ENCODE data around the gene PPM1L.

PPM1L gene

DNA sequence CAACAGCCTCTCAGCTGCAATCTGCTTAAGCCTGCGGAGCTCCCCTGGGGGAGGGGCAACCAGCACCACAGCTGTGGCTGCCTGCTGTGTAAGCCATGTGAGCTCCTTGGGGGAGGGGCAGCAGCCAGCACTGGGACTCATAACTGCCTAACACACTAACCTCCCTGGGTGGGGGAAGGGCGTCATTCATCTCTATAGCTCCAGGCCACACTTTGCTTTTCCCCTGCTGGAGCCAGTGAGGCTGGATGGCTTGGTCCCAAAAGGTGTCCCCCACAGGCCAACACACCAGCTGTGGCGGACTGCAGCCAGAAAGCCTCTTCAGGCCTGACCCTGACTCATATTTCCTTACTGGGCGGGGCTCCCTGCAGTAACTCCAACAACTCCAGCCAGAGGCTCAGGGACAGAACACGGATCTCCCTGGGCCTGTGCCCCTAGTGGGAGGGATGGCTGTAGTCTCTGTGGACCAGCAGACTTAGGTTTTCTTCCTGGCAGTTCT, 129.8 kb downstream of the PPM1L start:
- DNase-seq (ENCODE audit: insufficient read length, low spot score) (no peak), FAIRE-seq (no peak)
- TF ChIP-seq, protein P1, sequence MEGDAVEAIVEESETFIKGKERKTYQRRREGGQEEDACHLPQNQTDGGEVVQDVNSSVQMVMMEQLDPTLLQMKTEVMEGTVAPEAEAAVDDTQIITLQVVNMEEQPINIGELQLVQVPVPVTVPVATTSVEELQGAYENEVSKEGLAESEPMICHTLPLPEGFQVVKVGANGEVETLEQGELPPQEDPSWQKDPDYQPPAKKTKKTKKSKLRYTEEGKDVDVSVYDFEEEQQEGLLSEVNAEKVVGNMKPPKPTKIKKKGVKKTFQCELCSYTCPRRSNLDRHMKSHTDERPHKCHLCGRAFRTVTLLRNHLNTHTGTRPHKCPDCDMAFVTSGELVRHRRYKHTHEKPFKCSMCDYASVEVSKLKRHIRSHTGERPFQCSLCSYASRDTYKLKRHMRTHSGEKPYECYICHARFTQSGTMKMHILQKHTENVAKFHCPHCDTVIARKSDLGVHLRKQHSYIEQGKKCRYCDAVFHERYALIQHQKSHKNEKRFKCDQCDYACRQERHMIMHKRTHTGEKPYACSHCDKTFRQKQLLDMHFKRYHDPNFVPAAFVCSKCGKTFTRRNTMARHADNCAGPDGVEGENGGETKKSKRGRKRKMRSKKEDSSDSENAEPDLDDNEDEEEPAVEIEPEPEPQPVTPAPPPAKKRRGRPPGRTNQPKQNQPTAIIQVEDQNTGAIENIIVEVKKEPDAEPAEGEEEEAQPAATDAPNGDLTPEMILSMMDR (IDR thresholded peaks at IDR 0.05; ENCODE audit: insufficient read depth, missing control alignments), result no peak

DNA sequence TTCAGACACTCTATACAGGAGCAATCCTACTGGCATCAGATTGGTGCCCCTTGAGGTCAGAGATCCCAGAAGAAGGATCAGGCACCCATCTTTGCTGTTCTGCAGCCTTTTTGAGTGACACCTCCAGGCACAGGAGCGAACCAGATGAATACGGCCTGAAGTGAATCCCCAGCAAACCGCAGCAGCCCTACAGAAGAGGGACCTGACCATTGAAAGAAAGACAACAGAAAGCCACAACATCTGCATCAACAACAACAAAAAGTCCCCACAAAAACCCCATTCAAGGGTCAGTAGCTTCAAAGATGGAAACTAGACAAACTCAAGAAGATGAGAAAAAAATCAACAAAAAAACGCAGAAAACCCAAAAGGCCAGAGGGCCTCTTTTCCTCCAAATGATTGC, 130.4 kb downstream of the PPM1L start:
- DNase-seq (ENCODE audit: insufficient read length, low spot score) (no peak), FAIRE-seq (no peak)
- TF ChIP-seq, protein P1 (IDR thresholded peaks at IDR 0.05; ENCODE audit: insufficient read depth, missing control alignments), result no peak

DNA sequence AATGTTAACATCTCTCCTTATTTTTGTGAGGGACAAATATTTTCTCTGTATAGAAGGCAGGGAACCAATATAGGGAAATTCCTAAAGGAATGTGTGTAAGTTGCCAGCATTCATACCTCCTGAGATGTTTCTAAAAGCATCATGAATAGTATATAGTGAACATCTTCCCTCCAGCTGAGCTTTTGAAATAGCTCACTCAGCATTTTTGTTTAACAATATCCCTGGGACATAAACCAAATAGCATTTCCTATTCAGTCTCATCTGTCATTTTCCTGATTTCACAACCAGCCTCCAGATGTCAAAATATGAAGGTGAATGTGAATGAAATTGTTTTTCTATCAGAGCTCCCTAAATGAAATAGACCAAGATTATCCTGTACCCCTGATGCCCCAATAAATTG, 137.2 kb downstream of the PPM1L start:
- TF ChIP-seq, protein P1 (IDR thresholded peaks at IDR 0.05; ENCODE audit: insufficient read depth, missing control alignments), result no peak
- FAIRE-seq (no peak), DNase-seq (ENCODE audit: insufficient read length, low spot score) (no peak)

DNA sequence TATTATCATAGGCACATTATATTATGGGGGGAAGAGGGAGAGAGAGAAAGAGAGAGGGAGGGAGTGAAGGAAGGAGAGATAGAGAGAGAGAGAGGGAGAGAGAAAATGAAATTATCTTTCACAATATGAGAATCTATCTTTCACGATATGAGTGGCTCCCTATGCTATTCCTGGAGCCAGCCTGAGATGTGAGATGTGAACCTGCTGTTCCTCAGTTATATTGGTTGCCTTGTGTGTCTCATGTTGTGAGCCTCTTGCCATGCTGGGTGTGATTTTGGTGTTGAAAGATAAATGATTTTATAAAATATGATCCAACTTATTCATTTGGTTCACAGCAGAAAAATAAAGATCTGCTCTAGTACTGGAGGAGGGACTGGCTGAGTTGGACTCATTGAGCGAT, 148.7 kb downstream of the PPM1L start:
- TF ChIP-seq, protein P1 (IDR thresholded peaks at IDR 0.05; ENCODE audit: insufficient read depth, missing control alignments), result no peak
- DNase-seq (ENCODE audit: insufficient read length, low spot score) (no peak), FAIRE-seq (no peak)

DNA sequence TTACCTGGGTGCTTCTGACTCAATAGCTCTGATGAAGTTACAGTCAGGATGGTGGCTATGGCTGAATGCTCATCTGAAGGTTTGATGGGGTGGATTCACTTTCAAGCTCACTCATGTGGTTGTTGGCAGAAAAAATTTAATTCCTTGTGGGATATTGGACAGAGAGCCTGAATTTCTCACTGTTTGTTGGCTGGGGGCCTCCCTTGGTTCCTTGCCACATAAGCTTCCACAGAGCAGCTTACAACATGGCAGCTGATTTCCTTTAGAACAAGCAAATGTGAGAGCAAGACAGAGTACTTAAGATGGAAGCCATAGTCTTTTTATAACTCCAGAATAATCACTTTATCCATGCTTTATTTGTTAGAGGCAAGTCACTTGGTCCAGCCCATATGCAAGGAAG, 150.6 kb downstream of the PPM1L start:
- DNase-seq (ENCODE audit: insufficient read length, low spot score), result no peak
- TF ChIP-seq, protein P1 (IDR thresholded peaks at IDR 0.05; ENCODE audit: insufficient read depth, missing control alignments), result no peak
- no peak for FAIRE-seq

DNA sequence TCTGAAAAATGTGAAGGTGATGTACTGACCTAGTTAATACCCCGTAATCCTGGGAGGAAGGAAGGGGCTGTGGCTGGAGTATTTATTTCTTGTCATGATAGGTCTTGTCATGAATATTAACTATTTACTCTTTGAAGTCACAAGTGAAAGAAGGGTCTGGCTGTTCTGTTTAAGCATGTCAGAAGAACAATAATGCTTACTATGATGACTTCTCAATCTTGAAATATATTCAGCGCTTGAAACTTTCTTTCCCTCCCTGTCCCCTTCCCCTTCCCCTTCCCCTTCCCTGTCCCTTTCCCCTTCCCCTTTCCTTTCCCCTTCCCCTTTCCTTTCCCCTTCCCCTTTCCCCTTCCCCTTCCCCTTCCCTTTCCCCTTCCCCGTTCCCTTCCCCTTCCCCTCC, 153.9 kb downstream of the PPM1L start:
- FAIRE-seq, result no peak
- DNase-seq (ENCODE audit: insufficient read length, low spot score), result no peak
- TF ChIP-seq, protein P1 (IDR thresholded peaks at IDR 0.05; ENCODE audit: insufficient read depth, missing control alignments), result no peak

DNA sequence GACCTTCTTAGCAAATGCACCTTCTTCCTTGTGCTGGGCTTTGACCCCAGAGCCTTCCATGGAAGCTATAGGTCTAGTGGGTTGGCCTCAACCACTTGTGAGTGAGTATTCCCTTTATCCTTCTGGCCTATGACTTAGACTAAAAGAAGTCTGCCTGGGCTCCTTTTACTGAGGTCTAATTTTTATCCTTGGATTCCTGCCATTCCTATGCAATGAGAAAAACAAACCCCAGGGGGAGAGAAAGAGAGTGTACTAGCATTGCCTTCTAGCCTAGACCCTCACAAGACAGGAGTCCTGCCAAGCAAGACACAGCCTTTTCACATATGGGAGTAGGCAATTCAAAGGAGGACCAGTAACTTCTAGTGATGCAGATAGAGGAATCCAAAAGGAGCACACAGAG, 155.4 kb downstream of the PPM1L start:
- no peak for DNase-seq (ENCODE audit: insufficient read length, low spot score)
- FAIRE-seq, result no peak
- TF ChIP-seq, protein P1 (IDR thresholded peaks at IDR 0.05; ENCODE audit: insufficient read depth, missing control alignments), result no peak
